Measurements from ENCODE around the gene BICDL1.

The BICDL1 gene

GRCh38 chr12:120132054-120132836 is 143.2 kb downstream of the BICDL1 start:
- H3K36me3 Mint-ChIP-seq (ENCODE audit: low read depth): peaks cover 72% of the 10 kb centered on the region

DNA sequence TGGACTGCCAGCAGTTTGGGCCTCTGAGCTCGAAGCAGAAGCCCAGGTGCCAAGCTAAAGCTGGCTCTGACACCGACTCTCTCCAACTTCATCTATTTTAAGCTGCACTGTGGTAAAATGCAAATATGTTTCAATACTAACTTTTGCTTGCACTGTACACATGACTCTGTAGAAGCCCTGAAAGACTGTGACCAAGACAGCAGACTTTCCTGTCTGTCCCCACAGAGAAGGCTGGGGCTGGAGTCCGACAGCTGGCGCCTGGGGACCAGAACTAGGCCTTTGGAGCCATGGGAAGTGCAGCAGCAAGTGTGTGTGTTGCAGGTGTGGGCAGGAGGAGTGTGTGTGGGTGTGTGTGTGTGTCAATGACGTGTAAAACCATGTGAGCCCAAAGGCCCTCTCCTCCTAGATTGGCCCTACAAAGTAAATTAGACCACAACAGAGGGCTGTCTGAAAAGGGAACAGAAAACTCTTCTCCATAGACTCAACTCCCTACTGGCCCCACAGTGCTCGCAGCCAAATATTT is 143.9 kb downstream of the BICDL1 start:
- H3K27me3 Mint-ChIP-seq (ENCODE audit: low read depth, poor library complexity): no peaks in the 10 kb centered on the region
- no peaks in the 10 kb centered on the region for H3K9me3 Mint-ChIP-seq
- TF ChIP-seq, protein P1, sequence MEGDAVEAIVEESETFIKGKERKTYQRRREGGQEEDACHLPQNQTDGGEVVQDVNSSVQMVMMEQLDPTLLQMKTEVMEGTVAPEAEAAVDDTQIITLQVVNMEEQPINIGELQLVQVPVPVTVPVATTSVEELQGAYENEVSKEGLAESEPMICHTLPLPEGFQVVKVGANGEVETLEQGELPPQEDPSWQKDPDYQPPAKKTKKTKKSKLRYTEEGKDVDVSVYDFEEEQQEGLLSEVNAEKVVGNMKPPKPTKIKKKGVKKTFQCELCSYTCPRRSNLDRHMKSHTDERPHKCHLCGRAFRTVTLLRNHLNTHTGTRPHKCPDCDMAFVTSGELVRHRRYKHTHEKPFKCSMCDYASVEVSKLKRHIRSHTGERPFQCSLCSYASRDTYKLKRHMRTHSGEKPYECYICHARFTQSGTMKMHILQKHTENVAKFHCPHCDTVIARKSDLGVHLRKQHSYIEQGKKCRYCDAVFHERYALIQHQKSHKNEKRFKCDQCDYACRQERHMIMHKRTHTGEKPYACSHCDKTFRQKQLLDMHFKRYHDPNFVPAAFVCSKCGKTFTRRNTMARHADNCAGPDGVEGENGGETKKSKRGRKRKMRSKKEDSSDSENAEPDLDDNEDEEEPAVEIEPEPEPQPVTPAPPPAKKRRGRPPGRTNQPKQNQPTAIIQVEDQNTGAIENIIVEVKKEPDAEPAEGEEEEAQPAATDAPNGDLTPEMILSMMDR (IDR thresholded peaks at IDR 0.05): no peak
- H3K36me3 Mint-ChIP-seq (ENCODE audit: low read depth): peaks cover 71% of the 10 kb centered on the region
- H3K4me3 Mint-ChIP-seq: no peak overlapping the region
- no peak for DNase-seq
- no peaks in the 10 kb centered on the region for H3K4me1 Mint-ChIP-seq
- H3K27ac Mint-ChIP-seq: no peak overlapping the region

More at GRCh38 chr12:120132054-120132836, 143.2 kb downstream of the BICDL1 start:
- Mint-ChIP-seq H3K4me1 (no peaks in the 10 kb centered on the region), H3K9me3 (no peaks in the 10 kb centered on the region), H3K4me3 (no peak overlapping the region), H3K27ac (peak overlapping the region; percentile 18), H3K27me3 (ENCODE audit: low read depth, poor library complexity) (no peaks in the 10 kb centered on the region)
- DNase-seq: no peak
- TF ChIP-seq, protein P1 (IDR thresholded peaks at IDR 0.05): no peak

DNA sequence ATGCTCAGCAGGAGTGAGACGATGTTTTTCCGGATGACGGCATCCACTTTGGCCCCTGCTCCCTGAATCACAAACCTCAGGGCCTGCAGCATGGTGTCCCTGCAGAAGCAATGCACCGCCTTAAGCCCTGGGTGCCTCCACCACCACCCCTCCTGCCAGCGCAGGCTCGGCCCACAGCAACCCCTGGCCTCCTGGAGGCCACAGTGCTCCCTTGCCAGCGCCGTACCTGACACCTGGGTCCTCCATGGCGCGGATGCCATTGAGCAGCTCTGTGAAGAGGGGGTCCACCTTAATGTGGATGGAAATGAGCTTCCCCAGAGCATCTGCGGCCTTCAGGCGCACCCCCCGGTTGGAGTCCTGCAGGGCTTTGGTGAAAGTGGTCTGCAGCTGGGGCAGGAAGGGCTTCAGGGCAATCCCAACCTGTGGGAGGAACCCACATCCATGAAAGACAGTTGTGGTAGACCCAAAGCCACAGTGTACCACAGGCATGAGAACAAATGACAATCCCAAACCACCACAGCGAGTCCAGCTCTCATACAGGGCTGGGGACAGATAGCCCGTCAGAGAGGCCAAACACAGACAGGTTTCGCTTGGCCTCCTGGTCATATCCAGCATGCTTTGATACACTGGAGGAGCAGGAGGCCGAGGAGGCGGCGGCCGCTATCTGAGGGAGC is 145.4 kb downstream of the BICDL1 start:
- Mint-ChIP-seq H3K27me3 (ENCODE audit: low read depth, poor library complexity) (no peaks in the 10 kb centered on the region), H3K9me3 (no peaks in the 10 kb centered on the region), H3K36me3 (ENCODE audit: low read depth) (peaks cover 69% of the 10 kb centered on the region), H3K27ac (no peak overlapping the region), H3K4me1 (no peaks in the 10 kb centered on the region), H3K4me3 (no peak overlapping the region)
- TF ChIP-seq, protein P1 (IDR thresholded peaks at IDR 0.05): no peak
- DNase-seq: no peak

- peaks cover 80% of the 10 kb centered on the region for H3K36me3 Mint-ChIP-seq (ENCODE audit: low read depth)
Observed at GRCh38 chr12:120136093-120136770, 147.2 kb downstream of the BICDL1 start.

DNA sequence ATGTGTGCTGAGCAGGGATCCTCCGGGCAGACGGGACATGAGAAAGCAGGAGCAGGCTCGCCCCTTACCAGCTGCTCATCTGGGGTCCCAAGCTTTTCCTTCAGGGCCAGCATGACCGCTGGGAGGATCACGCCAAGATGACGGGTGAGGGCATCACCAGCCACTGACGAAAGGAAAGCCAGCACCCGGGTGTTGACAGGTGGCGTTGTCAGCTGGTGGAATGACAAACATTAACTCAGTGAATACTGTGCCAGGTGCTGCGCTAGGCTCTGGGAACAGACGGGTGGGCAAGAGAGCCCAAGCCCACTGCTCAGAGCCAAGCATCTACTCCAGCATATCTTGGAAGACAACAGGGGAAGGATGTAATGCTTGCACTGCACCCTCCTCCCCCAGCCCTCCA is 148.8 kb downstream of the BICDL1 start:
- no peak overlapping the region for H3K4me3 Mint-ChIP-seq
- peaks cover 81% of the 10 kb centered on the region for H3K36me3 Mint-ChIP-seq (ENCODE audit: low read depth)
- no peaks in the 10 kb centered on the region for H3K27me3 Mint-ChIP-seq (ENCODE audit: low read depth, poor library complexity)
- no peaks in the 10 kb centered on the region for H3K9me3 Mint-ChIP-seq
- TF ChIP-seq, protein P1 (IDR thresholded peaks at IDR 0.05): no peak
- no peak overlapping the region for H3K27ac Mint-ChIP-seq
- no peaks in the 10 kb centered on the region for H3K4me1 Mint-ChIP-seq
- DNase-seq: no peak

More at GRCh38 chr12:120136093-120136770, 147.2 kb downstream of the BICDL1 start:
- Mint-ChIP-seq H3K27ac (no peak overlapping the region), H3K27me3 (ENCODE audit: low read depth, poor library complexity) (no peaks in the 10 kb centered on the region), H3K4me3 (no peak overlapping the region), H3K9me3 (no peaks in the 10 kb centered on the region), H3K4me1 (no peaks in the 10 kb centered on the region)
- TF ChIP-seq, protein P1 (IDR thresholded peaks at IDR 0.05): no peak
- DNase-seq: no peak

Measured in nephron progenitor cell (in vitro differentiated cells).